ENCODE data around the gene VGF.
"Not testable (repeated sequence)": the region's sequence is repeated elsewhere in the genome, so short reads cannot be mapped to it uniquely, and the experiment has no call there.

VGF gene

GRCh38 chr7:101114492-101114891 is 50.9 kb downstream of the VGF start:
- FAIRE-seq: no peak

GRCh38 chr7:101113836-101114235 is 51.5 kb downstream of the VGF start:
- no peak for FAIRE-seq

- not testable (repeated sequence) for FAIRE-seq
Observed at GRCh38 chr7:101113140-101113539, 52.2 kb downstream of the VGF start.
